ENCODE measurements around the gene SYNE2. TPM values are rescaled to one million over a fixed set of nuclear protein-coding genes. Genes with fewer than 3 reads are reported as not detected.
"Not testable (repeated sequence)": the region's sequence is repeated elsewhere in the genome, so short reads cannot be mapped to it uniquely, and the experiment has no call there.

The SYNE2 gene
- total and polyA plus RNA-seq, 2 donors from 2014 or later = 65.9 to 461 TPM

DNA sequence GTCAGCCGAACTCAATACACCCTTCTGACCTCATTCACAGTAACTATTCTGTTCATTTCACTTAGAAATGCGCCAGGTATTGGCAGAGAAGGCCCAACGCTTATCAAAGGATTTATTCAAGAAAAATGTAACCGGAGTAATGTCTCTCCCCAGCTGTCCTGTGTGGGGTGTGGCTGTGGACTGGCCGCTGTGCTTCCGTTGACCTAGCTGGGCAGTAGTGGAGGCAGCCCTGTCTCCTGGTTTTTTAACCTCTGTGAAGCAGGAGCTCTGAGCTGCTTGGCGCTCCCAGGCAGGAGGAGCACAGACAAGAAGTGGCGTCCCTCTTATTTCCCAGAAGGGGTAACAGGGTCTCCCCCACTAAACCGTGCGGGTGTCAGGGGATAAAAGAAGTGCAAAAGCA is 356.2 kb downstream of the SYNE2 start:
- no peaks in the 10 kb centered on the region for H3K9me3 ChIP-seq (ENCODE audit: control insufficient read depth in 2 of 3, insufficient read depth in 1 of 3, low read length in 3 of 3)
- no peak for DNase-seq
- TF ChIP-seq, protein P1, sequence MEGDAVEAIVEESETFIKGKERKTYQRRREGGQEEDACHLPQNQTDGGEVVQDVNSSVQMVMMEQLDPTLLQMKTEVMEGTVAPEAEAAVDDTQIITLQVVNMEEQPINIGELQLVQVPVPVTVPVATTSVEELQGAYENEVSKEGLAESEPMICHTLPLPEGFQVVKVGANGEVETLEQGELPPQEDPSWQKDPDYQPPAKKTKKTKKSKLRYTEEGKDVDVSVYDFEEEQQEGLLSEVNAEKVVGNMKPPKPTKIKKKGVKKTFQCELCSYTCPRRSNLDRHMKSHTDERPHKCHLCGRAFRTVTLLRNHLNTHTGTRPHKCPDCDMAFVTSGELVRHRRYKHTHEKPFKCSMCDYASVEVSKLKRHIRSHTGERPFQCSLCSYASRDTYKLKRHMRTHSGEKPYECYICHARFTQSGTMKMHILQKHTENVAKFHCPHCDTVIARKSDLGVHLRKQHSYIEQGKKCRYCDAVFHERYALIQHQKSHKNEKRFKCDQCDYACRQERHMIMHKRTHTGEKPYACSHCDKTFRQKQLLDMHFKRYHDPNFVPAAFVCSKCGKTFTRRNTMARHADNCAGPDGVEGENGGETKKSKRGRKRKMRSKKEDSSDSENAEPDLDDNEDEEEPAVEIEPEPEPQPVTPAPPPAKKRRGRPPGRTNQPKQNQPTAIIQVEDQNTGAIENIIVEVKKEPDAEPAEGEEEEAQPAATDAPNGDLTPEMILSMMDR (IDR thresholded peaks at IDR 0.05; ENCODE audit: borderline replicate concordance, extremely low read depth, insufficient read depth) = no peak
- H3K4me1 ChIP-seq (ENCODE audit: control insufficient read depth in 2 of 3, insufficient read depth in 2 of 3, low read depth in 1 of 3, low read length in 3 of 3) = no peaks in the 10 kb centered on the region
- no peaks in the 10 kb centered on the region for H3K27me3 ChIP-seq (ENCODE audit: control insufficient read depth, insufficient read depth, low read length)
- FAIRE-seq = no peak
- peaks cover 0 to 63% (median 46%) of the 10 kb centered on the region in 3 donors for H3K36me3 ChIP-seq (ENCODE audit: control insufficient read depth in 2 of 3, insufficient read depth in 3 of 3, low read length in 3 of 3)
- H3K9ac ChIP-seq (ENCODE audit: low read length in 3 of 3) = no peak overlapping the region
- H3K27ac ChIP-seq (ENCODE audit: low read depth in 2 of 2, low read length in 2 of 2) = no peak overlapping the region
- no peak overlapping the region for H3K4me3 ChIP-seq (ENCODE audit: low read length in 3 of 3)
- intact Hi-C loops (cut with DNase I) = no loop called here

DNA sequence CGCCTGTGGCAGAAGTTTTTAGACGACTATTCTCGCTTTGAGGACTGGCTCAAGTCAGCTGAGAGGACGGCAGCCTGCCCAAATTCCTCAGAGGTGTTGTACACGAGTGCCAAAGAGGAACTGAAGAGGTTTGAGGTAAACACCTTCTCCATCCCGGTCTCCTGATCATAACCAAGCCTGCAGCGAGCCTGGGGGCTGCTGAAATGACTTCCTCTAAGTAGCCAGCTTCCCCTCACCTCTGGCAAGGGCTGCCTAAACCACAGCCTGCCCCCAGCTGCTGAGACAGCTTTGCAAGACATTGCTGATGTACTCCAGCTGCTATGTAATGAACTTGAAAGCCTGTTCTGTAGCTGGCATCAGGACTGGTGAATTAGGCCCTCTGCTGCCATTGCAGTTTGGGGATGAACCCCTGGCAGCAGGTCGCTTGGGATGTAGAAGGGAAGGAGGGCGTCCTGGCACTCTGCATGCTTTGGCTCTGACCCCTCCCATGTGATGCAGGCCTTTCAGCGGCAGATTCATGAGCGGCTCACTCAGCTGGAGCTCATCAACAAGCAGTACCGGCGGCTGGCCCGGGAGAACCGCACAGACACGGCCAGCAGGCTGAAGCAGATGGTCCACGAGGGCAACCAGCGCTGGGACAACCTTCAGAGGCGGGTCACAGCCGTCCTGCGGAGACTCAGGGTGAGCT is 356.8 kb downstream of the SYNE2 start:
- intact Hi-C loops (cut with DNase I) = no loop called here
- no peak overlapping the region for H3K27ac ChIP-seq (ENCODE audit: low read depth in 2 of 2, low read length in 2 of 2)
- FAIRE-seq (no peak), DNase-seq (peak in 4 of 5 donors; percentile 46 to 87 (median 62))
- TF ChIP-seq, protein P1 (IDR thresholded peaks at IDR 0.05; ENCODE audit: borderline replicate concordance, extremely low read depth, insufficient read depth) = no peak
- peaks cover 0 to 69% (median 52%) of the 10 kb centered on the region in 3 donors for H3K36me3 ChIP-seq (ENCODE audit: control insufficient read depth in 2 of 3, insufficient read depth in 3 of 3, low read length in 3 of 3)
- H3K9me3 ChIP-seq (ENCODE audit: control insufficient read depth in 2 of 3, insufficient read depth in 1 of 3, low read length in 3 of 3) = no peaks in the 10 kb centered on the region
- no peaks in the 10 kb centered on the region for H3K4me1 ChIP-seq (ENCODE audit: control insufficient read depth in 2 of 3, insufficient read depth in 2 of 3, low read depth in 1 of 3, low read length in 3 of 3)
- H3K4me3 ChIP-seq (ENCODE audit: low read length in 3 of 3) = no peak overlapping the region
- H3K27me3 ChIP-seq (ENCODE audit: control insufficient read depth, insufficient read depth, low read length) = no peaks in the 10 kb centered on the region
- no peak overlapping the region for H3K9ac ChIP-seq (ENCODE audit: low read length in 3 of 3)

DNA sequence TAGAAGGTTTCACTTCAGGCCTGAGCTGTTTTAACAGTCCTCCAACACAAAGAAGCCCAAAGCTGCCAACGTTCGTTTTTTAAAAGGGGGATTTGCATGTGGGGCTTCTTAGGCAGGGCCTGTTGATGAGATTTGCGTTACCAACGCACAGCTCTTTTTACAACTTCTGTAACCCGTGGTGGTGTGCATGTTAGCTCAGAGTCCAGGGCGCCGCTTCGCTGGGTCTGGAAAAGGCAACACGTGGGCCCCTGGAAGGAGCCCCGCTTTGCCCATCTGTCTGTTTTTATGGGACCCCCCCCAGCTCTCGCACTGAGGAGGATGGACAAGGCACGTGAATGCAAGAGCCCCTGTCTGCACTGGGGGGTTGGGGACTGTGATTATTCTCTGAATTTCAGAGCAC is 357.4 kb downstream of the SYNE2 start:
- DNase-seq = peak in 3 of 5 donors; percentile 40 to 66 (median 55)
- Histone ChIP-seq H3K4me1 (ENCODE audit: control insufficient read depth in 2 of 3, insufficient read depth in 2 of 3, low read depth in 1 of 3, low read length in 3 of 3) (no peaks in the 10 kb centered on the region), H3K27me3 (ENCODE audit: control insufficient read depth, insufficient read depth, low read length) (no peaks in the 10 kb centered on the region), H3K9me3 (ENCODE audit: control insufficient read depth in 2 of 3, insufficient read depth in 1 of 3, low read length in 3 of 3) (no peaks in the 10 kb centered on the region), H3K27ac (ENCODE audit: low read depth in 2 of 2, low read length in 2 of 2) (no peak overlapping the region), H3K4me3 (ENCODE audit: low read length in 3 of 3) (no peak overlapping the region), H3K36me3 (ENCODE audit: control insufficient read depth in 2 of 3, insufficient read depth in 3 of 3, low read length in 3 of 3) (peaks cover 0 to 74% (median 50%) of the 10 kb centered on the region in 3 donors), H3K9ac (ENCODE audit: low read length in 3 of 3) (no peak overlapping the region)
- FAIRE-seq = no peak
- intact Hi-C loops (cut with DNase I) = no loop called here
- TF ChIP-seq, protein P1 (IDR thresholded peaks at IDR 0.05; ENCODE audit: borderline replicate concordance, extremely low read depth, insufficient read depth) = no peak

DNA sequence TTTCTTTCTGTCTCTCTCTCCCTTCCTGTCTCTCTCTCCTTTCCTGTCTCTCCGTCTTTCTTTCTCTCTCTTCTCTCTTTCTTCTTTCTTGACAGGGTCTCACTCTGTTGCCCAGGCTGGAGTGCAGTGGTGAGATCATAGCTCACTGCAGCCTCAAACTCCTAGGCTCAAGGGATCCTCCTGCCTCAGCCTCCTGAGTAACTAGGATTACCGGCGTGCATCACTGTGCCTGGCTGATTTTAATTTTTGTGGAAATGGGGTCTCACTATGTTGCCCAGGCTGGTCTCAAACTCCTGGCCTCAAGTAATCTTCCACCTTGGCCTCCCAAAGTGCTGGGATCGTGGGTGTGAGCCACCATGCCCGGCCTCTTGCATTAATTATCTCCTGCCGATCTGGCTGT is 358.1 kb downstream of the SYNE2 start:
- H3K9me3 ChIP-seq (ENCODE audit: control insufficient read depth in 2 of 3, insufficient read depth in 1 of 3, low read length in 3 of 3); H3K27ac ChIP-seq (ENCODE audit: low read depth in 2 of 2, low read length in 2 of 2); H3K4me3 ChIP-seq (ENCODE audit: low read length in 3 of 3); H3K4me1 ChIP-seq (ENCODE audit: control insufficient read depth in 2 of 3, insufficient read depth in 2 of 3, low read depth in 1 of 3, low read length in 3 of 3); DNase-seq; FAIRE-seq; H3K9ac ChIP-seq (ENCODE audit: low read length in 3 of 3); intact Hi-C loops (cut with DNase I); H3K27me3 ChIP-seq (ENCODE audit: control insufficient read depth, insufficient read depth, low read length): not testable (repeated sequence)
- peaks cover 2 to 81% (median 57%) of the 10 kb centered on the region in 3 donors for H3K36me3 ChIP-seq (ENCODE audit: control insufficient read depth in 2 of 3, insufficient read depth in 3 of 3, low read length in 3 of 3)

Measured in kidney (tissue), 14 donors.